ENCODE results near the gene EXOC4. TPM values are rescaled to one million over a fixed set of nuclear protein-coding genes. Genes with fewer than 3 reads are reported as not detected.

Gene EXOC4
- total RNA-seq, 1 experiment from 2014 or later, result 71.0 TPM

DNA sequence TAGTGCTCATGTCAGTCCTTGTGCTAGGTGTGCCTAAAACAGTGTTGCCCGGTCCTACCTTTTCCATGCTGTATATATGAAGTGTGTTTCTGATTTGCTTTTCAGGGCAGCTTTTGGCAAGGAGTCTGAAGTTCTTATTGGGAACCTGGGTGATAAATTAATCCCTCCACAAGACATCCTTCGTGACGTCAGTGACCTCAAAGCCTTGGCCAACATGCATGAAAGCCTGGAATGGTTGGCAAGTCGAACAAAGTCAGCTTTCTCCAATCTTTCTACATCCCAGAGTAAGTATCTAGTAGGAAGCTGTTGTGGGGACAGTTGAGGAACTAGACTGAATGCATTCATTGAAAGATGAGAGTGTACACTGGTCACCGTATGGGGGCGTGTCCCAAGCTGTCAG, 684.9 kb downstream of the EXOC4 start:
- Histone ChIP-seq H3K36me3 (ENCODE audit: control insufficient read depth, insufficient read depth, low read length) (no peaks in the 10 kb centered on the region), H3K4me3 (ENCODE audit: low read depth in 2 of 2, low read length in 2 of 2) (no peak overlapping the region), H3K4me1 (ENCODE audit: control insufficient read depth, insufficient read depth, low read length) (no peaks in the 10 kb centered on the region), H3K27ac (ENCODE audit: low read length) (no peak overlapping the region), H3K27me3 (ENCODE audit: control insufficient read depth, insufficient read depth, low read length) (no peaks in the 10 kb centered on the region), H3K9me3 (ENCODE audit: control insufficient read depth, insufficient read depth, low read depth, low read length) (no peaks in the 10 kb centered on the region)
- ChIA-PET CTCF (no interaction called here), POLR2A (no interaction called here)
- BruUV-seq (replicated peaks), result no TSS peak
- ATAC-seq (no peak), DNase-seq (ENCODE audit: low read depth, low spot score) (no peak)
- in situ Hi-C loops (cut with HindIII; ENCODE audit: low pct_unique_long_range_greater_than_20kb, low sequenced_read_pairs) (no loop called here), intact Hi-C loops (cut with micrococcal nuclease; ENCODE audit: unreplicated experiment) (no loop called here)
- TF ChIP-seq, protein P1, sequence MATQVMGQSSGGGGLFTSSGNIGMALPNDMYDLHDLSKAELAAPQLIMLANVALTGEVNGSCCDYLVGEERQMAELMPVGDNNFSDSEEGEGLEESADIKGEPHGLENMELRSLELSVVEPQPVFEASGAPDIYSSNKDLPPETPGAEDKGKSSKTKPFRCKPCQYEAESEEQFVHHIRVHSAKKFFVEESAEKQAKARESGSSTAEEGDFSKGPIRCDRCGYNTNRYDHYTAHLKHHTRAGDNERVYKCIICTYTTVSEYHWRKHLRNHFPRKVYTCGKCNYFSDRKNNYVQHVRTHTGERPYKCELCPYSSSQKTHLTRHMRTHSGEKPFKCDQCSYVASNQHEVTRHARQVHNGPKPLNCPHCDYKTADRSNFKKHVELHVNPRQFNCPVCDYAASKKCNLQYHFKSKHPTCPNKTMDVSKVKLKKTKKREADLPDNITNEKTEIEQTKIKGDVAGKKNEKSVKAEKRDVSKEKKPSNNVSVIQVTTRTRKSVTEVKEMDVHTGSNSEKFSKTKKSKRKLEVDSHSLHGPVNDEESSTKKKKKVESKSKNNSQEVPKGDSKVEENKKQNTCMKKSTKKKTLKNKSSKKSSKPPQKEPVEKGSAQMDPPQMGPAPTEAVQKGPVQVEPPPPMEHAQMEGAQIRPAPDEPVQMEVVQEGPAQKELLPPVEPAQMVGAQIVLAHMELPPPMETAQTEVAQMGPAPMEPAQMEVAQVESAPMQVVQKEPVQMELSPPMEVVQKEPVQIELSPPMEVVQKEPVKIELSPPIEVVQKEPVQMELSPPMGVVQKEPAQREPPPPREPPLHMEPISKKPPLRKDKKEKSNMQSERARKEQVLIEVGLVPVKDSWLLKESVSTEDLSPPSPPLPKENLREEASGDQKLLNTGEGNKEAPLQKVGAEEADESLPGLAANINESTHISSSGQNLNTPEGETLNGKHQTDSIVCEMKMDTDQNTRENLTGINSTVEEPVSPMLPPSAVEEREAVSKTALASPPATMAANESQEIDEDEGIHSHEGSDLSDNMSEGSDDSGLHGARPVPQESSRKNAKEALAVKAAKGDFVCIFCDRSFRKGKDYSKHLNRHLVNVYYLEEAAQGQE (IDR thresholded peaks at IDR 0.05; ENCODE audit: insufficient read depth in 1 of 2, low read depth in 2 of 2, low read length in 1 of 2), result no peak
- TF ChIP-seq SIN3A (IDR thresholded peaks at IDR 0.05; ENCODE audit: borderline replicate concordance, insufficient read depth, low read depth, low read length), result no peak
- no peak for TF ChIP-seq TCF7L2 (IDR thresholded peaks at IDR 0.05; ENCODE audit: low read depth, low read length)
- TF ChIP-seq, protein P2, sequence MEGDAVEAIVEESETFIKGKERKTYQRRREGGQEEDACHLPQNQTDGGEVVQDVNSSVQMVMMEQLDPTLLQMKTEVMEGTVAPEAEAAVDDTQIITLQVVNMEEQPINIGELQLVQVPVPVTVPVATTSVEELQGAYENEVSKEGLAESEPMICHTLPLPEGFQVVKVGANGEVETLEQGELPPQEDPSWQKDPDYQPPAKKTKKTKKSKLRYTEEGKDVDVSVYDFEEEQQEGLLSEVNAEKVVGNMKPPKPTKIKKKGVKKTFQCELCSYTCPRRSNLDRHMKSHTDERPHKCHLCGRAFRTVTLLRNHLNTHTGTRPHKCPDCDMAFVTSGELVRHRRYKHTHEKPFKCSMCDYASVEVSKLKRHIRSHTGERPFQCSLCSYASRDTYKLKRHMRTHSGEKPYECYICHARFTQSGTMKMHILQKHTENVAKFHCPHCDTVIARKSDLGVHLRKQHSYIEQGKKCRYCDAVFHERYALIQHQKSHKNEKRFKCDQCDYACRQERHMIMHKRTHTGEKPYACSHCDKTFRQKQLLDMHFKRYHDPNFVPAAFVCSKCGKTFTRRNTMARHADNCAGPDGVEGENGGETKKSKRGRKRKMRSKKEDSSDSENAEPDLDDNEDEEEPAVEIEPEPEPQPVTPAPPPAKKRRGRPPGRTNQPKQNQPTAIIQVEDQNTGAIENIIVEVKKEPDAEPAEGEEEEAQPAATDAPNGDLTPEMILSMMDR (IDR thresholded peaks at IDR 0.05), result no peak
- TF ChIP-seq POLR2AphosphoS5 (IDR thresholded peaks at IDR 0.05; ENCODE audit: low read depth, low read length), result no peak

DNA sequence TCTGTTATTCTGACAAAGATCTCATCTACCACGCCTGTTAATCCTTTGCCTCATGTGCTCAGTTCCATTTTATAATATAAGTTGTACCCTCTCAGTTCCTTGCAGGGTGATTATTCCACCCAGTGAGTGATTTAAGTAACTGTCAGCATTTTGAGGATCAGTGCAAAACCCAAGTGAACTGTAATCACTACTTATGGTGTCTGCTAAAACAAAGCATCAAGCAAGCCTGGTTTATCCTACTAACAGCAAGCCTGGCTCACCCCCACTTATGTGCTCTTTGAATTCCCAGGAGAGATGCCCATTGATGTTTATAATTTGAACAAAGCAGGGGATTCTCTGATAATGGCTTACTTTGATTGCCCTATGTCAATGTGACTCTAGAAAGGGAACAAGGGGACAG, 687.5 kb downstream of the EXOC4 start:
- ATAC-seq (no peak), DNase-seq (ENCODE audit: low read depth, low spot score) (no peak)
- no peaks in the 10 kb centered on the region for H3K27me3 ChIP-seq (ENCODE audit: control insufficient read depth, insufficient read depth, low read length)
- no peaks in the 10 kb centered on the region for H3K4me1 ChIP-seq (ENCODE audit: control insufficient read depth, insufficient read depth, low read length)
- intact Hi-C loops (cut with micrococcal nuclease; ENCODE audit: unreplicated experiment), result no loop called here
- no peak for TF ChIP-seq SIN3A (IDR thresholded peaks at IDR 0.05; ENCODE audit: borderline replicate concordance, insufficient read depth, low read depth, low read length)
- TF ChIP-seq, protein P1 (IDR thresholded peaks at IDR 0.05; ENCODE audit: insufficient read depth in 1 of 2, low read depth in 2 of 2, low read length in 1 of 2), result no peak
- TF ChIP-seq, protein P2 (IDR thresholded peaks at IDR 0.05), result no peak
- no peak for TF ChIP-seq POLR2AphosphoS5 (IDR thresholded peaks at IDR 0.05; ENCODE audit: low read depth, low read length)
- no peak for TF ChIP-seq TCF7L2 (IDR thresholded peaks at IDR 0.05; ENCODE audit: low read depth, low read length)
- no peak overlapping the region for H3K4me3 ChIP-seq (ENCODE audit: low read depth in 2 of 2, low read length in 2 of 2)
- in situ Hi-C loops (cut with HindIII; ENCODE audit: low pct_unique_long_range_greater_than_20kb, low sequenced_read_pairs), result no loop called here
- ChIA-PET CTCF (no interaction called here), POLR2A (no interaction called here)
- no peak overlapping the region for H3K27ac ChIP-seq (ENCODE audit: low read length)
- no peaks in the 10 kb centered on the region for H3K9me3 ChIP-seq (ENCODE audit: control insufficient read depth, insufficient read depth, low read depth, low read length)
- H3K36me3 ChIP-seq (ENCODE audit: control insufficient read depth, insufficient read depth, low read length), result no peaks in the 10 kb centered on the region
- no TSS peak for BruUV-seq (replicated peaks)

All from Panc1 (cell line).